Putamen (tissue), 1 donor: Measurements from ENCODE around the gene DIS3L.
"Not testable (repeated sequence)": the region's sequence is repeated elsewhere in the genome, so short reads cannot be mapped to it uniquely, and the experiment has no call there.

ENCODE experiments used
- DNase-seq: peaks from one replicate; pipeline ENCODE4 v3.0.0-alpha.2; 2016; ENCODE audit warnings: low spot score

Gene DIS3L

DNA sequence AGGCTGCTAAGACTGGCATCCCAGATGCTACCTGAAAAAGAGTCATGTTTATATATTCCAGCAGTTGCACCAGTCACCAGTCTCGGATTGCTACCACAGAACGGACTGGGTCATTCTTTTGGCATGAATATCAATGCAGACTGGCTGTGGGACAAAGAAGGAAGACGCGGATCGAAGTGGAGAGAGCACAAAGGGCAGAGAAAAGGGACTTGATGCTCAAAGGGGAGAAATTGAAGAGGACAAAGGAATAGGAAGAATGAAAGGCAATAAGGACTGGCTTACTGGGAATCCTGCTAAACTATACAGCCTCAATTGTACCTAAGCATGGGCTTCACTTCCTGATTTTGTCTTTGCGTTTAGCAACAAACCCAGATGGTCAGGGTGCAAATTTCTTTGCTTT lies 15.3 kb upstream of the DIS3L start:
- no peak for DNase-seq

DNA sequence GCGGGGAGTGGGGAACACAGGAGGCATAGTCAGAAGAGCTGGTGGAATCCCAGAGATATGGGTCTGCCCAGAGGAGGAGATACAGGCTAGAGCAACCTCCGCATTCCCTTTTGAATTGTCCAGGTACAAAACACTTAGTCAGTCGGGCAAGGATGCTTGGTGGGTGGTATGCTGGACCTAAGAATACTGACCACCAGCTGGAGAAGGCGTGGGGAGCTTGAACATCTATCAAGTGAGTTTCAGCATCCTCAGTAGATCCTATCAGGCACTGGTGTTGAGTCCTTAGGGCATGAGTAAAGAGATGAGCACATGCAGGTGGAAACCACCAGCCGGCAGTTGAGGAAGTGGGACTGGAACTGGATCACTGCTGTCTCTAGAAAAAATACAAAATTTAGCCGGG lies 14.7 kb upstream of the DIS3L start:
- no peak for DNase-seq

DNA sequence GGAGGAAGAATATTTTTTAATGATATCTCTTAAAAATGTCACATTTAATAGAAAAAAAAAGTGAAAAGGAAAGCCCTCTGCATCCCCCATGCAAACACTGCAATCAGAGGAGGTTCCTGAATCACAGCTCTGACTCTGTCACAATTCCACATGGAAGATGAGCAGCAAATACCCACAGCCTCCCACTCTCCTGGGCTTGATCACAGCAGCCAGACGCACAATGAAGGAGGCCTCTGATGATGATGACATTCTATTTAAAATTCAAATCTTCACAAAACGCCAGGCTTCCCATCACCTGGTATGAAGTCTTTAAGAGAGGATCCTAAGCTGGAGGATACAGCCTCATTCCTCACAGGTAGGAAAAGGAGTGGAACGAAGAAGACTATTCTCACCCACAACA lies 9.1 kb upstream of the DIS3L start:
- peak; percentile 53 for DNase-seq

DNA sequence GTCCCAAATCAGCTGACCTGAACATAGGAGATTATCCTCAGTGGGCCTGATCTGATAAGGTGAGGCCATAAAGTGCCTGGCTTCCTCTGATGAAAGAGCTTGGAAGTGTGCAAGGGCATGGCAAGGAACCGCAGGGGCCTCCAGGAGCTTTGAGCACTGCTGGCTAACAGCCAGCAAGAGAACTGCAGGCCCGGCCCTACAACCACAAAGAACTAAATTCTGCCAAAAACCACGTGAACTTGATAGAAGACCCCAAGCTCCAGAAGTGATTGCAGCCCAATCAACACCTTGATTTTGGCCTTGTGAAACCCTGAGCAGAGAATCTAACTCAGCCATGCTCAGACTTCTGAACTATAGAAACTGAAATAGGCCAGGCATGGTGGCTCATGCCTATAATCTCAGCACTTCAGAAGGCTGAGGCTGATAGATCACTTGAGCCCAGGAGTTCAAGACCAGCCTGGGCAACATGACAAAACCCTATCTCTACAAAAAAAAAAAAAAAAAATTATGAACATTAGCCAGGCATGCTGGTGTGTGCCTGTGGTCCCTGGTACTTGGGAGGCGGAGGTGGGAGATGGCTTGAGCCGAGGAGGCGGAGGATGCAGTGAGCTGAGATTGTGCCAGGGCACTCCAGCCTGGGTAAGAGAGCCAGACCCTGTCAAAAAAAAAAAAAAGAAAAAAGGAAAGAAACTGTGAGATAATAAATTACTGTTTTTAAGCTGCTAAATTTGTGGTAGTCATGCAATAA lies 7.7 kb upstream of the DIS3L start:
- DNase-seq, result no peak

DNA sequence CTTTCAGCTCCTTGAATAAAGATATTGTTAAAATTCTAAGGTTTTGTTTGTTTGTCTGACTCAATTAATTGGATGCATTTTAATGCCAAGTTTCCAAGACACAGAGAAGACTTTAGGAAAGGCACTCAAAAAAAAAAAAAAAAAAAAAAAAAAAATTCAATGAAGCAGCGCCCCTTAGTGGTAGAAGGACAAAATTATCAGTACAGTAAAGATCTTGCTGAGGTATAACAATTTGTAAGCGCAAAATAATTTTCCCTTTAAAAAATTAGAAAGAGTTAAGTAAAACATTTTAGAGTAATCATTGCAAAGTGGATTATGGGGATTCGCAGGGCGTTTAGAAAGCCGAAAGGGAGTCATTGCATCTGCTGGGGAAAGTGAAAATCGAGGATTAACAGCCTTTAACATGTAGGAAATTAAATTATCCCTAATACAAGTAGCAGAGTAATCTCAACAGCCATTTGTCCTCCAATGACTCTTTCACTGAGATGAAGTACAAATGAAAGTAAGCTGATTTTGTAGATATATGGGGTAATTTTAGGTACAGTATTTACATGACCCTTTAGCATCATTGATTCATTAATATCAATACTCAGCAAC lies 5.8 kb upstream of the DIS3L start:
- peak; percentile 25 for DNase-seq

DNA sequence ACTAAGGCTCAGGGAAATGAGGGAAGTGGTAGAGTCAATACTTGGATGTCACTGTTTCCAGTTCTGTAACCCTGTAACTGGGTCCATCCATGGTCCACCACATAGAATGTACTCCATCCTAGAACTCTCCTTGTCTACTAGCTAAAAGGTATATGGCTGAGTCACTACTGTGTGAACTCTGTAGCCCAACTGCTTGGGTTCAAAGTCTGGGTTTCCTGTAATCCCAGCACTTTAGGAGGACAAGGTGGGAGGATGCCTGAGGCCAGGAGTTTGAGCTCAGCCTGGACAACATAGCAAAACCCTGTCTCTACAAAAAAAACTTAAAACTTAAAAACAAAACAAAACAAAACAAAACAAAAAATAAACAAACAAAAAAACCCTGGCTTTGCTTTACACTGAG lies 5.3 kb upstream of the DIS3L start:
- no peak for DNase-seq

DNA sequence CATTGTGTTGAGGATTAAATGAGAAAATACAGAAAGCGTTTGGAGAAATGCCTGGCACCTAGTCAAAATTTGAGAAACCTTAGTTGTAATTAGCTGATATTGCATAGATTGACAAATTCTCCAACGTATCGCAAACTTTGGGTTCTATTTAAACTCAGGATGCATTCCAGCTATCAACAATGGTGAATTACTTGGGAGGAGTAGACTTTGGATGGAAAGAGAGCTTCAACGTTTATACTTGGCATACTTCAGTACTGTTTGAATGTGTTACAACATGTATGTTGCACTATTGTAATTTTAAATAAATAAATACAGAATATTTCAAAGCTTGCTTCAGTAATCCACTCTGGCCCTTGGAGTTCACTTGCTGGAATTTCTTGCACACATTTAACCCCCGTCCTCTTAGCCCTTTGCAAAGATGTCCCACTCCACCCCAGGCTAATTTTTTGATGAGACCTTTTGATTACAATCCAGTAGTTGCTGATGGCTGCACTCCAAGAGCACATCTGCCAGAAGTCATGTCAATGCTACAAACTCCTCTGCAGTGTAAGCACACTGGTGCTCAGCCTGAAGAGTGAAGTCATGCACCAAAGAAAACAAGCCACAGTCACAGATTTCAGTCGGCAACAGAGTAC lies 4.7 kb upstream of the DIS3L start:
- DNase-seq, result no peak

DNA sequence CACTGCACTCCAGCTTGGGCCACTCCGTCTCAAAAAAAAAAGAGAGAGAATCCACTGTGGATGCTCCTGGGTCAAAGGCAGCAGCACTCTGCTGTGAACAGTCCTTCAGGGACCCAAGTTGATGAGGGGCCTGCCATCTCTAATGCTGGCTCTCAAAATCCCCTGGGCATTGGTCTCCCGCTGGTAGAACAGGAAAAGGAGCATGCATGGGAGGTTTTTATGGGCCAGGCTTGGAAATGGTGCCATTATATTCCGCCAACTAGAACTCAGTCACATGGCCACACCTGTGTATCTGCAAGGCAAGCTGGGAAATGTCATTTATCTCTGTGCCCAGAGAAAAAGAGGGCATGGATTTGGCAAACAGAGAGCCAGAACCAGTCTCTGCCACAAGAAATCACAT lies 3.4 kb upstream of the DIS3L start:
- no peak for DNase-seq

DNA sequence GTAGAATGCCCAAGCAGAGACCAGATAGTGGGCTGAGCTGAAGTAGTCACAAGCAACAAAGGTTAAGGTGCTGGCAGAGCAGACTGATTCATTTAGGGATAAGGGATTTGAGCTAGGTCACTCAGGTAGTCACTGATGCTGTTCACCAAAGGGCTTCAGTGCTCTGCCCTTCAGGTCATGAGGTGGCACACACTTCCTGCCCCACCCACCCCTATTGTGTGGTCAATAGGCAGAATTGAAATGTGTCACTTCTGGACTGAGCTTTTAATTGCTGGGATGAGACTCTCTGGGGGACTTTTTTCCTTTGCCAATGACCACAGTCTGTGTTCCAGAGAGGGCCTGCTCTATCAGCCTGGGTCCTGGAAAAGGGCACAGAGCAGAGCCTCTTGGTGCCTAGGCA lies 2.9 kb upstream of the DIS3L start:
- no peak for DNase-seq

DNA sequence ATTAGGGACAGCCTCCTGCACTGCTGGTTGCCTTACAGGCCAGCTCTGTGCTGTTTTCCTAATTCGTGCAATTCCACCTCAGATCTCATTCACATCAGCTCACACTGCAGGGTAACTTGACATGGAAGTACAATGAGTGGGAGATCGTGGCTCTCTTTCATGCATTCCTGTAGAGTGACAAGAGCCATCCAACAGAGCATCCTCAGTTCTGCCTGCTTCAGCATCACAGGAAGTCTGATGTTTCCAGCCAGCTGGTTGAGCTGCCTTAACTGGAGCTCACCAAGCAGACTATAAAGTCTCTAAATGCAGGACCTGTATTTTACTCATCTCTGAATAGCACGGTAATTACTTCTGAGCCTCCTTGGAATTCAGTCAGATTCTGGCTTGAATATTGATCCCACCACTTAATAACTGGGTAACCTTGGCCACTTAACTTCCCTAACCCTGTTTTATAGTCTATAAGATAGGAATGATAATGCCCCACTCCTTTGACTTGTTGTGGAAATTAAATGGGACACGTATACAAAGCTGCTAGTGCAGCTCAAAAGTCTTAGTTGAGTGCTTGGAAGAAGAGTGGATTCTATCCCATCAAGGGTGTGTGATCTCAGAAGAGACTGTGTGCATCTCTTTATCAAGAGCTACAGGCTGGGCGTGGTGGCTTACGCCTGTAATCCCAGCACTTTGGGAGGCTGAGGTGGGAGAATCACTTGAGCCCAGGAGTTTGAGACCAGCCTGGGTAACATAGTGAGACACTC lies 1.4 kb upstream of the DIS3L start:
- DNase-seq, result no peak

DNA sequence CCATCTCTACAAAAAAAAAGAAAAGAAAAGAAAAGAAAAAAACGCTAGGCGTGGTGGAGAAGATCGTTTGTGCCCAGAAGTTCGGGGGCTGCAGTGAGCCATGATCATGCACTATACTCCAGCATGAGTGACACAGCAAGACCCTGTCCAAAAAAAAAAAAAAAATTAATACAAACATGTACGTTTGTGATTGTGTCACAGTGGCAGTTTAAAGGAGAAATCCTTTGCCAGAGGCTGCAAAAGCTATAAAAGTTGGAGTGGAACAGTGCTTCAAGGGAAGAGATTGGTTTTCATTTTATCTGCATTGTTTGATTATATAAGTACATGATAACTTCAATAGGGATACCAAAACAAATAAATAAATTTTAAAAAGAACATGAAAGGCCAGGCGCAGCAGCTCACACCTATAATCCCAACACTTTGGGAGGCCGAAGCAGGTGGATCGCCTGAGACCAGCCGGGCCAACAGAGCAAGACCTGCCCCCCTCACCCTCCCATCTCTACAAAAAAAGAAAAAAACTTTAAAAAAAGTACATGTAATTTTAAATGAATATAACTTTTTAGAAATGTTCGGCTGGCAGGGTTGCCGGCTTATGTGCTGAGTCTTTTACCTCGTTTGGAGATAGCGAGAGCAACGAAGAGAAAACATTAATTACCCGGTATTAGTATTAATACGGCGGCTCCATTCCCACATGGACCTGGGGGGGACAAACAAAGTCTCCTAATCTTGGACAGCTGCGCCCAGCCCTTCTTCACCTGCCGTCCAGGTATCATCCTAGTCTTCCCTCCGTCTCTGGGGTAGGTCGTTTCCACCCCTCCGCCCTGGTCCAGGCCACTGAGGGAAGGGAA lies 573 bp upstream of the DIS3L start:
- DNase-seq, result no peak

DNA sequence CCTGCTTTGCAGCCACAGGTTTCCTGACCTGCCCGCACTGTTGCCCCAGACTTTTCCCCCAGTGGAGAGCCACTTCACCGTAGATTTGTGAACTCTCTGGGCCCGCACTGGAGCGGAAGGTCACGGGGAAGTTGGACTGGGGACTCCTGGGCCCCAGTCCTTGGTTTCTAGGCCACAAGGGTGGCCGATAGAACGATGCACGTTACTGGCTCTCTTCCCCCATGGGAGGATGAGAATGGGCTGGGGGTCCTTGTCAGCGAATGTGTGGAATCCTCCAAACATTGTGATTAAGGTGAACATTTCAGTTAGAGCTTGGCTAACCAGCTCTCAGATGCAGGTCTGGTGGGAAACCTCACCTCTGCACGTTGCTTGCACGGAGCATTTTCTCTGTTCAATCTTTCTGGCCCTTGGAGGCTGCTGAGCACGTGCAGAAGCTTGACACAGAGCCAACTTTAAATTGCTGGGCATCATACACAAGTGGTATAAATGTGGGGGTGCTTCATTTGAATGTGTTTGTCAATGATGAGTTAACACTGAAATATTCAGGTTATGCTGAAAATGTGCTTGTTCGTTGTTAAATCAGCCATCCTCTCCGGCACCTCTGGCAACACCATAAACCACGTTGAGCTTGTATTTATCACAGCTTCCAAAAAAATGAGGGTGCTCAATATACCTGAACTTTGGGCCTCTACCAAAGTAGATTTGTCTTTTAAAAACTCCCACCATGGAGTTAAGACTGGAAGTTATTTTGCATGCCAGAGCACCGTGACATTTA lies 976 bp downstream of the DIS3L start:
- DNase-seq, result peak; percentile 40

DNA sequence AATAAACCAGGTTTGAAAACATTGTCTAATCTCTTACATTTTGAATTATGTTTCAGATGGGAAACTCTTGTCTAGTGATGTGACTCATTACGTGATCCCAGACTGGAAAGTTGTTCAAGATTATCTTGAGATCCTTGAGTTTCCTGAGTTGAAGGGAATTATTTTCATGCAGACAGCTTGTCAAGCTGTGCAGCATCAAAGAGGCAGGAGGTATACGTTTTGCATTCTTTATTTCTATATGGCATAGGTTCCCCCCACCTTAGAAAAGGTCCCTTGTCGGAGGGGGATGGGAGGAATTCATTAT lies 1.5 kb downstream of the DIS3L start:
- DNase-seq, result peak; percentile 4

DNA sequence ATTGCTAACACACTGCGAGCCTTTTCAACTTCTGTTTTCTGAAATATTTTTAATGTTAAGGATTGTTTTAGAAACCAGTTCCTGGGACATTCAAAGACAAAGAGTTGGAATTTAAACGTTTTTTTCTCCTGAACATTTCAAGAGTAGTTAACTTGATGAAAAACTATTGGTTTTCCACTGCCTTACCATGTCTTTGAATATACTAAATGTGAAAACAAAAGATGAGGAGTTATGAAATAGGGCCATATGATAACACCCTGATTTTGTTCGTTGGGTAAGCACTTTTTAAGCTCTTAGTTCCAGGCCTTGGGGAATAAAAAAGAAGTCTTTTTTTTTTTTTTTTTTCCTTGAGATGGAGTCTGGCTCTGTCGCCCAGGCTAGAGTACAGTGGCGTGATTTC lies 2.8 kb downstream of the DIS3L start:
- no peak for DNase-seq

DNA sequence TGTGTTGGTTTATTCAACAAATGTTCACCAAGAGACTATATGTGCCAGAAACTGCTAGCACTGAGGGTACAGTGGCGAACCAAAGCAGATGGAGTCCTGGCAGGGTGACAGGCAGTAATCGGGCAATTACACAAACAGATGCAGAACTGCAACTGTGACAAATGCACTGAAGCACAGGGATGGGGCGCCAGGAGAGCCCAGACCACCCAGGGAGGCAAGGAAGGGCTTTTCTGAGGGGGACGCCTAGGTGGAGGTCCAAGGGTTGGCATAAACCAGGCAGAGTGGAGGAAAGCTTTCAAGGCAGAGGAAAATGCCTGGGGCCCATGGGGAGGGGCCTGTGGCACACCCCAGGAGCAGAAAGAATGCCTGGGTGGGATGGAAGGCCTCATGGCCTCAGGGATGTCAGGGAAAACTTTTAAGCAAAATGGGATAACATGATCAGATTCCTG lies 5.5 kb downstream of the DIS3L start:
- no peak for DNase-seq

DNA sequence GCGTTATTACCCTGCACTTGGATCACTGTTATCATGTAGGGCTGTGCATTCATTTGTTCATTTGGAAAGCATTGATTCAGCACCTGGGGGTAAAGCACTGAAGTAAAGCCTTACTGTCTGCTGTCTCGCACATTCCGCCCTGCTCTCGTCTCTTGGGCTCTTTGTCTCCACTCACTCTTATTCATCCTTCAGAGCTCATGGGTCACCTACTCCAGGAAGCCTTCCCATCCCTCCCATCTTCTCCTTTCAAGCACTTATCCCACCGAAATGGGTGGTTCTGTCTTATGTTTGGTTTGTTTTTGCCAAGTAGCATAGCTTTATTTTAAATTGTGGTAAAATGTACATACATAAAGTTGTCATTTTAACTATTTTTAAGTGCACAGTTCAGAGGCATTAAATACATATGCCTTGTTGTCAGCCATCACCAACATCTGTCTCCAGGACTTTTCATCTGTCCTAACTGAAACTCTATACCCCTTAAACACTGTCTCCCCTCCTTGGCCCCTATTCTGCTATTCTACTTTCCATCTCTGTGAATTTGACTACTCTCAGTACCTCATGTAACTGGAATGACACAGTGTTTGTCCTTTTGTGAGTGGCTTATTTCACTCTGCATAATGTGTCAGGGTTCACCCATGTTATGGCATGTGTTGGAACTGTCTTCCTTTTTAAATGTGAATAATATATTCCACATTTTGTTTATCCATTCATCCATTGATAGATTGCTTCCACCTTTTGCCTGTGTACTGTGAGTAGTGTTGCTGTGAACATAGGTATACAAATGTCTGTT lies 9.3 kb downstream of the DIS3L start:
- no peak for DNase-seq

DNA sequence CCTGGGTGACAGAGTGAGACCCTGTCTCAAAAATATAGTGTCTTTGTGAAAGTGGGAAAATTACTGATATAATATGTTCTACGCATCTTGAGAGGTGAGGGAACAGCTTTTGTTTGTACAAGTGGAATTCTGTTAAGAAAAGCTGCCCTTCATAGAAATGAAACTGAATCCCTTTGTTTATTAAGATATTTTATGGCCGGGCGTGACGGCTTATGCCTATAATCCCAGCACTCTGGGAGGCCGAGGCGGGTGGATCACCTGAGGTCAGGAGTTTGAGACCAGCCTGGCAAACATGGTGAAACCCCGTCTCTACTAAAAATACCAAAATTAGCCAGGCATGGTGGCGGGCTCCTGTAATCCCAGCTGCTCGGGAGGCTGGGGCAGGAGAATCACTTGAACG lies 11.1 kb downstream of the DIS3L start:
- not testable (repeated sequence) for DNase-seq

DNA sequence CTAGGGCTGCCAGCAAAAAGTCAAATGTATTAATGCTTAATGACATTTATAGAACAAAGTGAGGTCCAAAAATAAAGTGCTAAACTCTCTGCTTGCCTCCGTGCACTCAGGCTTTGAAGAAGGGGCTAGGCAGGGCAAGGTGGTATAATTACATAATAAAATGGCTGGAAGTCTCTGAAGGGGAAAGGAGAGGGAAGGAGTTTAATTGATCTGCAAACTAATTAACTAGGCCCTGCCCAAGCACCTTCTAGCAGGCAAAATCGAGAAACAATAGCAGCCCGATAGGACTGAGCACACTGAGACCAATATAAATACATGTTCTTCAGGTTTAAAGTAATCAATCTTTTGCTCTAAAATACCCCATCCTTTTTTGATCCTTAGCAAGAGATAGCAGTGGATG lies 13.0 kb downstream of the DIS3L start:
- no peak for DNase-seq

DNA sequence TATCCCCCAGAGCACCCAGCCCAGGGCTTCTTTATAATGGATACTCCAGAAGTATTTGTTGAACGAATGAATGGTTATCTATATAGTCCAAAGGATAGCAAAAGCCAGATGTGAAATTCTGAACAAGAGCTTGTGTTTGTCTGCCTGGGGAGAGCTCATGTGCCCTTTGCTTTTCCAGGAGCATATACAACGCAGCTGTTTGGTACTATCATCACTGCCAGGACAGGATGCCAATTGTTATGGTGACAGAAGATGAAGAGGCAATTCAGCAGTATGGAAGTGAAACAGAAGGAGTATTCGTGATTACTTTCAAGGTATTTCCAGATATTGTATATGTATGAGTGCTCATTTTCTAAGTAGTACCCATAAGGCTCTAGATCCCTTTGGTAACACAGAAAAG lies 15.2 kb downstream of the DIS3L start:
- DNase-seq, result no peak

DNA sequence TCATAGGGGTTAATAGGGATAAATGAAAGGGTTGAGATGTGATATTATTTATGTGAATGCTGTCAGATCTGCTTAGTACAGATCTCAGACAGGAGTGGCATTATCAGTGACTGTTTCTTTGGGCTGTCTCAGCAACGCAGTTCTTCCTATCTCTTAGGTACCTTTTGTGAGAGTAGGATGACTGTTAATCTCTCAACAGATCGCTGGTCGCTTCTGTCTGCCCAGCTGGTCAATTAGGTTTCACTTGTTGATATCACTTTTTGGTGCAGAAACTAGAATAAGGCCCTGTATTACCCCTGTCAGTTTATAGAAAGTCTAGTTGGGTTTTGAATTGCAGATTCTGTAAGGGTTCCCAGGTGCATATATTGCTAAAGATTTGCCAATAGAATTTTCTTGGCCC lies 16.5 kb downstream of the DIS3L start:
- DNase-seq, result no peak
